Body of pancreas (tissue), 4 donors: ENCODE results near the gene SH3GL3.

Experiments used
- POLR2A ChIP-seq, 3 donors: fragments of 450-650 bp; IDR thresholded peaks; one replicate each; pipeline ENCODE4 v1.6.1; 2016; ENCODE audit warnings: antibody characterized with exemption in 3 of 3, mild to moderate bottlenecking in 2 of 3
- TF ChIP-seq, protein P1 (sequence below), 7 experiments: fragments of 450-650 bp in 4 of 7; fragments of 200-600 bp in 3 of 7; sonication (generic) in 3 of 7; IDR thresholded peaks; one replicate each; pipeline ENCODE4 v1.5.1; 2016 to 2019; ENCODE audit warnings: antibody characterized with exemption in 7 of 7

- TF ChIP-seq, protein P1, sequence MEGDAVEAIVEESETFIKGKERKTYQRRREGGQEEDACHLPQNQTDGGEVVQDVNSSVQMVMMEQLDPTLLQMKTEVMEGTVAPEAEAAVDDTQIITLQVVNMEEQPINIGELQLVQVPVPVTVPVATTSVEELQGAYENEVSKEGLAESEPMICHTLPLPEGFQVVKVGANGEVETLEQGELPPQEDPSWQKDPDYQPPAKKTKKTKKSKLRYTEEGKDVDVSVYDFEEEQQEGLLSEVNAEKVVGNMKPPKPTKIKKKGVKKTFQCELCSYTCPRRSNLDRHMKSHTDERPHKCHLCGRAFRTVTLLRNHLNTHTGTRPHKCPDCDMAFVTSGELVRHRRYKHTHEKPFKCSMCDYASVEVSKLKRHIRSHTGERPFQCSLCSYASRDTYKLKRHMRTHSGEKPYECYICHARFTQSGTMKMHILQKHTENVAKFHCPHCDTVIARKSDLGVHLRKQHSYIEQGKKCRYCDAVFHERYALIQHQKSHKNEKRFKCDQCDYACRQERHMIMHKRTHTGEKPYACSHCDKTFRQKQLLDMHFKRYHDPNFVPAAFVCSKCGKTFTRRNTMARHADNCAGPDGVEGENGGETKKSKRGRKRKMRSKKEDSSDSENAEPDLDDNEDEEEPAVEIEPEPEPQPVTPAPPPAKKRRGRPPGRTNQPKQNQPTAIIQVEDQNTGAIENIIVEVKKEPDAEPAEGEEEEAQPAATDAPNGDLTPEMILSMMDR (IDR thresholded peaks at IDR 0.05) = no peak
- TF ChIP-seq POLR2A (IDR thresholded peaks at IDR 0.05) = no peak
These were observed 123.6 kb downstream of the SH3GL3 start for GRCh38 chr15:83570756-83571155.
